OCI-LY1 (cell line): ENCODE results near the gene SLC16A13.

Source experiments
- EZH2 ChIP-seq: fragments of 200-600 bp; sonication (generic), shearing (Covaris generic); IDR thresholded peaks from 2 replicates; pipeline ENCODE4 v1.8.0; 2017; ENCODE audit warnings: borderline replicate concordance, mixed run types, mild to moderate bottlenecking, antibody characterized with exemption, low read length, moderate library complexity, mixed read lengths
- TF ChIP-seq, protein P1 (sequence below): fragments of 200-600 bp; sonication (generic), shearing (Covaris generic); IDR thresholded peaks from 2 replicates; pipeline ENCODE4 v1.5.1; 2017; ENCODE audit warnings: mild to moderate bottlenecking, antibody characterized with exemption, low read length, moderate library complexity, mixed read lengths

DNA sequence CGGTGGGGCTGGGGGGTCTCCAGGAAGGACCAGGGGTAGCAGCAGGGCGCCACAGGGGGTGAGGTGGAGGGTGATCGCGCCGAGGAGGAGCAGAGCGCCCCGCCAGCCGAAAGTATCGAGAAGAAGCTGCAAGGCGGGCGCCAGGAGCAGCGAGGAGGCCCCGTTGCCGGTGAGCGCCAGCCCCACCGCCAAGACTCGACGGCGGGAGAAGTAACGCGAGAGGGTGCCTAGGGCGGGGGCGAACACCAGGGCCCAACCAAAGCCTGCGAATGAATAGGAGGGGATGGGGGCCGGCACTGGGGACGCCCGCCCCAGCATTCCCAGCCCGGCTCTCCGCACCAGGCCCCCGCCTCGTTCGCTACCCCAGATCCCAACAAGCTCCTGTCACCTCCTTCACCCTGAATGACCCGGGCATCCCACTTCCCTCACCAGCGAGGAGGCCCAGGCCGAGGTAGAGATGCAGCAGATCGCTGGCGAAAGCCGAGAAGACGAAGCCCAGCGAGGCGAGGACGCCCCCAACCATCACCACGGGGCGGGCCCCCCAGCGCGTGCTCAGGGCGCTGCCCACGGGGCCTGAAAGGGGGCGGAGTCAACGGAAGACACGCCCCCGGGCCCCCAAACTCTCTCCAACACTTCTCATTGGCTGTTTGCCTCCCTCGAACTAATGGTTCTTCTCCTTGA lies 6.8 kb downstream of the SLC16A13 start:
- TF ChIP-seq, protein P1, sequence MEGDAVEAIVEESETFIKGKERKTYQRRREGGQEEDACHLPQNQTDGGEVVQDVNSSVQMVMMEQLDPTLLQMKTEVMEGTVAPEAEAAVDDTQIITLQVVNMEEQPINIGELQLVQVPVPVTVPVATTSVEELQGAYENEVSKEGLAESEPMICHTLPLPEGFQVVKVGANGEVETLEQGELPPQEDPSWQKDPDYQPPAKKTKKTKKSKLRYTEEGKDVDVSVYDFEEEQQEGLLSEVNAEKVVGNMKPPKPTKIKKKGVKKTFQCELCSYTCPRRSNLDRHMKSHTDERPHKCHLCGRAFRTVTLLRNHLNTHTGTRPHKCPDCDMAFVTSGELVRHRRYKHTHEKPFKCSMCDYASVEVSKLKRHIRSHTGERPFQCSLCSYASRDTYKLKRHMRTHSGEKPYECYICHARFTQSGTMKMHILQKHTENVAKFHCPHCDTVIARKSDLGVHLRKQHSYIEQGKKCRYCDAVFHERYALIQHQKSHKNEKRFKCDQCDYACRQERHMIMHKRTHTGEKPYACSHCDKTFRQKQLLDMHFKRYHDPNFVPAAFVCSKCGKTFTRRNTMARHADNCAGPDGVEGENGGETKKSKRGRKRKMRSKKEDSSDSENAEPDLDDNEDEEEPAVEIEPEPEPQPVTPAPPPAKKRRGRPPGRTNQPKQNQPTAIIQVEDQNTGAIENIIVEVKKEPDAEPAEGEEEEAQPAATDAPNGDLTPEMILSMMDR = no peak
- no peak for TF ChIP-seq EZH2
